H1 (cell line): ENCODE results near the gene TTC28. TPM values are rescaled to one million over a fixed set of nuclear protein-coding genes. Genes with fewer than 3 reads are reported as not detected.

Experiments
- KDM1A ChIP-seq: fragments of 200-600, 300-600 bp; sonication (generic); IDR thresholded peaks from 2 replicates; pipeline ENCODE4 v1.7.1; 2016; ENCODE audit warnings: mild to moderate bottlenecking, low read length, borderline replicate concordance
- SRF ChIP-seq: IDR thresholded peaks from 2 replicates; pipeline ENCODE4 v1.6.1; 2011; ENCODE audit warnings: mild to moderate bottlenecking, low read depth, low read length, moderate library complexity
- TAF1 ChIP-seq: IDR thresholded peaks from 2 replicates; pipeline ENCODE4 v1.6.1; 2011; ENCODE audit warnings: mild to moderate bottlenecking, low read depth, low read length
- USF2 ChIP-seq: IDR thresholded peaks from 2 replicates; pipeline ENCODE4 v1.6.1; 2011; ENCODE audit warnings: low read length, improper control_type of control experiment
- polyA plus RNA-seq, 7 experiments: library from polyadenylated mRNA; depleted of rRNA in 3 of 7; stranded (reverse) in 5 of 7; unstranded in 2 of 7; fragments of >200 nt in 5 of 7; fragments of 200-250 nt in 2 of 7; gene quantifications; 1 replicate in 5 of 7; 2 replicates in 1 of 7; 4 replicates in 1 of 7; pipeline versions ENCODE4 v1.2.1 to v1.2.3, GENCODE V29; 2011 to 2013; ENCODE audit warnings: missing spikeins in 2 of 7, mixed read lengths in 2 of 7
- total RNA-seq: library from RNA; stranded (reverse); fragmentation: NEBNext Ultra II Directional; extraction: Animal tissue kit (Norgen Biotek cat#: 25700); gene quantifications from 2 replicates; pipeline ENCODE4 v1.2.1, GENCODE V29; 2021

TTC28 gene
- total and polyA plus RNA-seq, 2 of the 8 experiments (the other 6 are each of a cell fraction or from before 2014, with no cell fraction given), result 2.6 to 12.6 TPM

- TF ChIP-seq KDM1A, result no peak
- TF ChIP-seq TAF1, result no peak
- TF ChIP-seq USF2, result no peak
- TF ChIP-seq SRF, result no peak
- TF ChIP-seq, all 59 proteins: peak for 0
Measured at GRCh38 chr22:28106617-28107016, 573.0 kb downstream of the TTC28 start (continued).
